NCI-H1436 treated with DMSO at 0.1 percent for 48 hours (cell line): ENCODE measurements around the gene VSIG4.

Experiments
- DNase-seq: peaks from one replicate; lab custom pipeline; 2025; lab: John Stamatoyannopoulos, UW

VSIG4 gene

GRCh38 chrX:66024092-66024467 lies 15.8 kb downstream of the VSIG4 start:
- DNase-seq: no peak

GRCh38 chrX:66023385-66024091 lies 16.3 kb downstream of the VSIG4 start:
- no peak for DNase-seq

- no peak for DNase-seq
These were observed 17.1 kb downstream of the VSIG4 start for GRCh38 chrX:66022632-66023384.

- DNase-seq: no peak
These were observed 17.9 kb downstream of the VSIG4 start for GRCh38 chrX:66021765-66022631.

GRCh38 chrX:66021401-66021764 lies 18.5 kb downstream of the VSIG4 start:
- no peak for DNase-seq

GRCh38 chrX:66020631-66021334 lies 19.1 kb downstream of the VSIG4 start:
- DNase-seq: no peak

GRCh38 chrX:66019974-66020373 lies 19.9 kb downstream of the VSIG4 start:
- no peak for DNase-seq

- no peak for DNase-seq
These were observed 20.6 kb downstream of the VSIG4 start for GRCh38 chrX:66019310-66019652.

GRCh38 chrX:66018585-66019309 lies 21.1 kb downstream of the VSIG4 start:
- no peak for DNase-seq

GRCh38 chrX:66017659-66018170 lies 22.2 kb downstream of the VSIG4 start:
- no peak for DNase-seq

- no peak for DNase-seq
These were observed 22.8 kb downstream of the VSIG4 start for GRCh38 chrX:66016905-66017658.

- no peak for DNase-seq
These were observed 23.8 kb downstream of the VSIG4 start for GRCh38 chrX:66015900-66016689.

- no peak for DNase-seq
These were observed 24.6 kb downstream of the VSIG4 start for GRCh38 chrX:66015152-66015831.

- DNase-seq: no peak
These were observed 25.3 kb downstream of the VSIG4 start for GRCh38 chrX:66014556-66014955.

- DNase-seq: no peak
These were observed 25.8 kb downstream of the VSIG4 start for GRCh38 chrX:66014084-66014483.

- DNase-seq: no peak
These were observed 26.6 kb downstream of the VSIG4 start for GRCh38 chrX:66013194-66013816.

- no peak for DNase-seq
These were observed 27.8 kb downstream of the VSIG4 start for GRCh38 chrX:66012094-66012534.

GRCh38 chrX:66009231-66009845 lies 30.5 kb downstream of the VSIG4 start:
- DNase-seq: no peak
